ENCODE results near the gene B4GALT6.

- TF ChIP-seq SIN3A (conservative IDR thresholded peaks at IDR 0.05 in 1 of 2, IDR thresholded peaks at IDR 0.05 in 1 of 2; ENCODE audit: low read depth in 1 of 2, low read length in 2 of 2) (no peak), RAD21 (IDR thresholded peaks at IDR 0.05 in 1 of 2, conservative IDR thresholded peaks at IDR 0.05 in 1 of 2; ENCODE audit: low read depth in 2 of 2, low read length in 2 of 2) (no peak), CTCF (IDR thresholded peaks at IDR 0.05; ENCODE audit: control extremely low read depth in 1 of 3, insufficient read depth in 1 of 3, low read depth in 1 of 3, low read length in 3 of 3) (no peak), EZH2 (IDR thresholded peaks at IDR 0.05; ENCODE audit: low read depth, low read length, severe bottlenecking) (no peak), CHD2 (IDR thresholded peaks at IDR 0.05; ENCODE audit: low read length) (no peak), EP300 (IDR thresholded peaks at IDR 0.05; ENCODE audit: borderline replicate concordance in 1 of 2, low read depth in 2 of 2, low read length in 2 of 2) (no peak), POLR2A (IDR thresholded peaks at IDR 0.05; ENCODE audit: control extremely low read depth in 1 of 2, low read depth in 2 of 2, low read length in 2 of 2) (no peak), MAX (IDR thresholded peaks at IDR 0.05) (no peak), POU5F1 (IDR thresholded peaks at IDR 0.05; ENCODE audit: low read depth, low read length) (no peak), CBX8 (IDR thresholded peaks at IDR 0.05; ENCODE audit: borderline replicate concordance, low read depth, low read length) (no peak), KDM4A (IDR thresholded peaks at IDR 0.05; ENCODE audit: low read depth, low read length, severe bottlenecking) (no peak), PHF8 (conservative IDR thresholded peaks at IDR 0.05; ENCODE audit: low read depth, low read length) (no peak), TAF1 (IDR thresholded peaks at IDR 0.05; ENCODE audit: low read depth, low read length) (no peak), YY1 (IDR thresholded peaks at IDR 0.05; ENCODE audit: low read depth, low read length) (no peak)
These were observed 11.7 kb downstream of the B4GALT6 start for GRCh38 chr18:31672628-31673135.

Data from H1 (cell line).